ENCODE measurements around the gene COPZ2. TPM values are rescaled to one million over a fixed set of nuclear protein-coding genes. Genes with fewer than 3 reads are reported as not detected.

COPZ2 gene
- polyA plus RNA-seq, 1 of the 3 experiments (the other 2 are of a cell fraction): 36.9 TPM

GRCh38 chr17:48016112-48016511 lies 21.5 kb downstream of the COPZ2 start (continued):
- TF ChIP-seq PBX3 (IDR thresholded peaks at IDR 0.05) (no peak), RFX5 (IDR thresholded peaks at IDR 0.05; ENCODE audit: low read length) (no peak), RAD21 (IDR thresholded peaks at IDR 0.05; ENCODE audit: low read length) (no peak), TCF12 (IDR thresholded peaks at IDR 0.05) (no peak), USF1 (IDR thresholded peaks at IDR 0.05; ENCODE audit: borderline replicate concordance, low read depth) (no peak), ZBTB33 (IDR thresholded peaks at IDR 0.05; ENCODE audit: borderline replicate concordance, low read depth) (no peak), FOXM1 (IDR thresholded peaks at IDR 0.05; ENCODE audit: low read depth) (no peak), NRF1 (IDR thresholded peaks at IDR 0.05; ENCODE audit: low read depth, low read length) (no peak), GATA2 (CRISPR knock-in tag; IDR thresholded peaks at IDR 0.05) (no peak)

- Histone ChIP-seq H2AFZ (ENCODE audit: low read depth) (peak overlapping the region; percentile 27; the same call in 1 of the 2 replicates), H3K4me3 (ENCODE audit: low read depth in 2 of 2, low read length in 1 of 2) (no peak overlapping the region), H3F3A (replicated peaks; ENCODE audit: insufficient read depth) (peaks cover 5% of the 10 kb centered on the region), H3K9me2 (no peaks in the 10 kb centered on the region), H3K9me3 (no peaks in the 10 kb centered on the region), H3K79me2 (ENCODE audit: insufficient read depth) (no peaks in the 10 kb centered on the region), H3K4me2 (no peak overlapping the region), H4K20me1 (ENCODE audit: insufficient read depth) (no peaks in the 10 kb centered on the region), H3K27ac (ENCODE audit: low read depth in 2 of 2, low read length in 1 of 2) (peak overlapping the region in 1 of 2 experiments; percentile 100; a peak in 2 of 4 replicates), H3K9ac (no peak overlapping the region), H3K36me3 (replicated peaks in 1 of 2; ENCODE audit: control insufficient read depth in 1 of 2, insufficient read depth in 2 of 2, low read length in 1 of 2) (no peaks in the 10 kb centered on the region), H3K27me3 (ENCODE audit: insufficient read depth) (no peaks in the 10 kb centered on the region), H3K4me1 (ENCODE audit: control insufficient read depth in 1 of 2, insufficient read depth in 2 of 2, low read depth in 1 of 2, low read length in 1 of 2) (peaks cover 21 to 61% of the 10 kb centered on the region in 2 experiments)
- peak; percentile 81 for DNase-seq
- CTCF ChIA-PET: interaction anchor here (0.7 to 31.3 kb wide), 9 partner anchors 9 to 594 kb away, joined by 3 to 1752 read pairs (median 9); partner anchors contain the start of genes CDK5RAP3, NFE2L1, PNPO and PRR15L
- 54% methylated on average over 8 of the region's 8 CpGs for WGBS (ENCODE audit: low lambda C conversion rate)
- POLR2A ChIA-PET: interaction anchor here (1.0 to 10.5 kb wide), 11 partner anchors 9 to 119 kb away, joined by 3 to 223 read pairs (median 7); partner anchors contain the start of genes CDK5RAP3, NFE2L1 and SP2
- TF ChIP-seq FOSL2 (IDR thresholded peaks at IDR 0.05; ENCODE audit: borderline replicate concordance, low read depth) (no peak), SIN3A (IDR thresholded peaks at IDR 0.05; ENCODE audit: borderline replicate concordance, low read depth, low read length) (no peak), MEF2A (IDR thresholded peaks at IDR 0.05; ENCODE audit: borderline replicate concordance, low read depth) (no peak), TCF12 (IDR thresholded peaks at IDR 0.05) (no peak), MXI1 (IDR thresholded peaks at IDR 0.05; ENCODE audit: low read depth, low read length) (peak; percentile 67), NRF1 (IDR thresholded peaks at IDR 0.05; ENCODE audit: low read depth, low read length) (no peak), JUND (IDR thresholded peaks at IDR 0.05) (no peak), SMC3 (IDR thresholded peaks at IDR 0.05; ENCODE audit: low read depth, low read length) (peak; percentile 19; the same call in 1 of the 2 replicates), NFIC (IDR thresholded peaks at IDR 0.05; ENCODE audit: borderline replicate concordance) (no peak), GATA2 (CRISPR knock-in tag; IDR thresholded peaks at IDR 0.05) (peak; percentile 73), POLR2AphosphoS5 (IDR thresholded peaks at IDR 0.05; ENCODE audit: low read depth, low read length) (no peak), RCOR1 (IDR thresholded peaks at IDR 0.05; ENCODE audit: low read length) (peak; percentile 89; the same call in 1 of the 2 replicates), TAF1 (IDR thresholded peaks at IDR 0.05; ENCODE audit: borderline replicate concordance, low read depth, low read length) (no peak), REST (IDR thresholded peaks at IDR 0.05; ENCODE audit: low read depth, low read length) (no peak), USF1 (IDR thresholded peaks at IDR 0.05; ENCODE audit: borderline replicate concordance, low read depth) (no peak), FOXJ3 (CRISPR knock-in tag; IDR thresholded peaks at IDR 0.05) (peak; percentile 77), MAX (IDR thresholded peaks at IDR 0.05; ENCODE audit: low read depth) (no peak), RXRA (IDR thresholded peaks at IDR 0.05; ENCODE audit: borderline replicate concordance, low read depth) (no peak), CHD2 (IDR thresholded peaks at IDR 0.05; ENCODE audit: low read length, partially characterized antibody) (peak; percentile 58)
Observed at GRCh38 chr17:48014595-48015111, 22.9 kb downstream of the COPZ2 start.

Data from SK-N-SH (cell line).